Common myeloid progenitor, CD34-positive (primary cell): ENCODE data around the gene MACO1.
"Not testable (repeated sequence)": the region's sequence is repeated elsewhere in the genome, so short reads cannot be mapped to it uniquely, and the experiment has no call there.

Source experiments
- CTCF ChIA-PET: fragments of 350-600 bp; sonication (Branson Sonifier 250); formaldehyde crosslinking; loops from one replicate; lab custom pipeline; 2021; ENCODE audit warnings: antibody characterized with exemption; lab: Charles Lee
- POLR2A ChIA-PET: fragments of 350-600 bp; sonication (Branson Sonifier 250); formaldehyde crosslinking; loops from one replicate; lab custom pipeline; 2021; ENCODE audit warnings: antibody characterized with exemption; lab: Charles Lee
- DNase-seq, 3 donors: peaks; one replicate each; pipeline versions ENCODE4 v3.0.0 to v3.0.0-alpha.2; 2013
- H3K27ac ChIP-seq, 2 experiments: 1 replicate in 1 of 2; 2 replicates in 1 of 2; pipeline ENCODE4 v1.7.0; 2013; ENCODE audit warnings: inconsistent platforms in 2 of 2, low read length in 2 of 2, mild to moderate bottlenecking in 2 of 2, low read depth in 1 of 2, moderate library complexity in 1 of 2; ENCODE audit not compliant: severe bottlenecking in 2 of 2, insufficient read depth in 1 of 2, poor library complexity in 1 of 2
- H3K27me3 ChIP-seq, 5 experiments: replicated peaks in 2 of 5; 1 replicate in 3 of 5; 2 replicates in 2 of 5; pipeline versions ENCODE4 v1.6.1 to v1.7.0; 2013; ENCODE audit warnings: low read length in 4 of 5, mild to moderate bottlenecking in 2 of 5, moderate library complexity in 2 of 5, inconsistent platforms in 1 of 5; ENCODE audit not compliant: insufficient read depth in 5 of 5, control insufficient read depth in 4 of 5
- H3K36me3 ChIP-seq, 4 experiments: 1 replicate in 2 of 4; 2 replicates in 2 of 4; pipeline versions ENCODE4 v1.6.1 to v1.7.0; 2013; ENCODE audit warnings: low read length in 3 of 4, control low read depth in 1 of 4, mild to moderate bottlenecking in 1 of 4; ENCODE audit not compliant: control insufficient read depth in 4 of 4, insufficient read depth in 4 of 4
- H3K4me1 ChIP-seq, 4 experiments: 1 replicate in 3 of 4; 2 replicates in 1 of 4; pipeline versions ENCODE4 v1.6.1 to v1.7.1; 2013; ENCODE audit warnings: low read length in 3 of 4, mild to moderate bottlenecking in 3 of 4, control low read depth in 1 of 4, inconsistent platforms in 1 of 4, moderate library complexity in 1 of 4; ENCODE audit not compliant: control insufficient read depth in 4 of 4, insufficient read depth in 4 of 4; ENCODE audit errors: control extremely low read depth in 1 of 4
- H3K4me3 ChIP-seq, 7 experiments: 1 replicate in 4 of 7; 2 replicates in 3 of 7; pipeline versions ENCODE4 v1.5.1 to v1.7.0; 2013; ENCODE audit warnings: mild to moderate bottlenecking in 7 of 7, low read length in 6 of 7, moderate library complexity in 6 of 7, inconsistent platforms in 2 of 7, low read depth in 2 of 7, control low read depth in 1 of 7; ENCODE audit not compliant: insufficient read depth in 4 of 7, control insufficient read depth in 1 of 7; ENCODE audit errors: extremely low read depth in 1 of 7
- H3K9me3 ChIP-seq, 5 experiments: 1 replicate in 4 of 5; 2 replicates in 1 of 5; pipeline versions ENCODE4 v1.6.1 to v1.7.1; 2013; ENCODE audit warnings: low read length in 4 of 5, mild to moderate bottlenecking in 2 of 5, inconsistent platforms in 1 of 5, low read depth in 1 of 5, moderate library complexity in 1 of 5; ENCODE audit not compliant: control insufficient read depth in 4 of 5, insufficient read depth in 2 of 5; ENCODE audit errors: control extremely low read depth in 1 of 5
- WGBS: methylation state at CpG from one replicate; pipeline ENCODE4 v1.1.5; 2013; ENCODE audit not compliant: insufficient coverage; 5-methylcytosine and 5-hydroxymethylcytosine counted together

Gene MACO1

GRCh38 chr1:25443030-25443699 is 12.5 kb downstream of the MACO1 start:
- Histone ChIP-seq H3K4me3 (no peak overlapping the region), H3K27me3 (no peaks in the 10 kb centered on the region), H3K27ac (no peak overlapping the region), H3K4me1 (peaks cover 0 to 6% (median 1%) of the 10 kb centered on the region in 4 experiments), H3K9me3 (no peaks in the 10 kb centered on the region), H3K36me3 (peaks cover 2 to 10% (median 6%) of the 10 kb centered on the region in 4 experiments)
- POLR2A ChIA-PET, result interaction anchor here (0.6 kb wide), 1 partner anchor 376 kb away, joined by 4 read pairs; the partner anchor contains the start of gene MTFR1L
- CTCF ChIA-PET, result no interaction called here
- 100% methylated on average over 2 of the region's 4 CpGs for WGBS
- DNase-seq, result no peak

- H3K4me1 ChIP-seq, POLR2A ChIA-PET, H3K4me3 ChIP-seq, H3K27ac ChIP-seq, DNase-seq, H3K27me3 ChIP-seq, H3K9me3 ChIP-seq: not testable (repeated sequence)
- 100% methylated on average over 3 of the region's 5 CpGs for WGBS
- H3K36me3 ChIP-seq, result peaks cover 2 to 15% (median 10%) of the 10 kb centered on the region in 4 experiments
- CTCF ChIA-PET, result interaction anchor here (0.8 to 1.7 kb wide), 2 partner anchors 13 to 19 kb away, joined by 3 read pairs; no protein-coding TSS in a partner anchor
Observed at GRCh38 chr1:25444604-25445003, 13.9 kb downstream of the MACO1 start.

GRCh38 chr1:25445993-25446538 is 15.4 kb downstream of the MACO1 start:
- Histone ChIP-seq H3K4me1 (peaks cover 0 to 6% (median 1%) of the 10 kb centered on the region in 4 experiments), H3K4me3 (no peak overlapping the region), H3K27me3 (no peaks in the 10 kb centered on the region), H3K9me3 (no peaks in the 10 kb centered on the region), H3K36me3 (peaks cover 2 to 20% (median 13%) of the 10 kb centered on the region in 4 experiments), H3K27ac (no peak overlapping the region)
- DNase-seq, result no peak
- WGBS, result 96% methylated on average over 2 of the region's 2 CpGs
- ChIA-PET CTCF (interaction anchor here (1.0 to 1.7 kb wide), 2 partner anchors 10 to 20 kb away, joined by 3 read pairs; no protein-coding TSS in a partner anchor), POLR2A (no interaction called here)

GRCh38 chr1:25447547-25447946 is 16.9 kb downstream of the MACO1 start:
- DNase-seq, result no peak
- CTCF ChIA-PET, result no interaction called here

GRCh38 chr1:25450891-25451290 is 20.2 kb downstream of the MACO1 start:
- ChIA-PET POLR2A (interaction anchor here (0.6 to 1.1 kb wide), 5 partner anchors 10 to 1684 kb away, joined by 3 to 5 read pairs (median 4); partner anchors contain the start of gene MACO1), CTCF (interaction anchor here (0.9 to 1.2 kb wide), 5 partner anchors 14 to 51 kb away, joined by 3 to 5 read pairs (median 3); no protein-coding TSS in a partner anchor)
- peak overlapping the region in 1 of 2 experiments; percentile 12 for H3K27ac ChIP-seq
- no peaks in the 10 kb centered on the region for H3K27me3 ChIP-seq
- H3K4me3 ChIP-seq, result no peak overlapping the region
- H3K4me1 ChIP-seq, result peaks cover 0 to 9% (median 4%) of the 10 kb centered on the region in 4 experiments
- no peaks in the 10 kb centered on the region for H3K9me3 ChIP-seq
- H3K36me3 ChIP-seq, result peaks cover 5 to 31% (median 16%) of the 10 kb centered on the region in 4 experiments
- DNase-seq, result no peak
- whole genome bisulfite sequencing, result no CpG with 5 or more reads among the region's 2 CpGs

More at GRCh38 chr1:25447547-25447946, 16.9 kb downstream of the MACO1 start:
- Histone ChIP-seq H3K9me3 (no peaks in the 10 kb centered on the region), H3K4me1 (peaks cover 0 to 10% (median 6%) of the 10 kb centered on the region in 4 experiments), H3K4me3 (no peak overlapping the region), H3K27ac (peak overlapping the region in 1 of 2 experiments; percentile 19), H3K36me3 (peaks cover 2 to 20% (median 13%) of the 10 kb centered on the region in 4 experiments), H3K27me3 (no peaks in the 10 kb centered on the region)
- POLR2A ChIA-PET, result no interaction called here

- ChIA-PET POLR2A (no interaction called here), CTCF (no interaction called here)
- peaks cover 3 to 38% (median 18%) of the 10 kb centered on the region in 4 experiments for H3K36me3 ChIP-seq
- peak overlapping the region in 1 of 2 experiments; percentile 25 for H3K27ac ChIP-seq
- H3K9me3 ChIP-seq, result no peaks in the 10 kb centered on the region
- DNase-seq, result peak in 2 of 3 donors; percentile 44 to 52
- no peaks in the 10 kb centered on the region for H3K27me3 ChIP-seq
- peaks cover 0 to 9% (median 2%) of the 10 kb centered on the region in 4 experiments for H3K4me1 ChIP-seq
- WGBS, result 92% methylated on average over 1 of the region's 3 CpGs
- H3K4me3 ChIP-seq, result no peak overlapping the region
Observed at GRCh38 chr1:25451908-25452307, 21.2 kb downstream of the MACO1 start.
